HG03060 (cell line): ENCODE measurements around the gene SOX18.

Source experiments
- ATAC-seq: cut with Tn5 transposase; IDR thresholded peaks from one replicate; pipeline ENCODE4 v1.9.1; 2021; ENCODE audit warnings: low read depth, moderate number of reproducible peaks; ENCODE audit not compliant: unreplicated experiment

Gene SOX18

GRCh38 chr20:64080813-64081623 lies 31.6 kb upstream of the SOX18 start:
- ATAC-seq: no peak

- ATAC-seq: no peak
Observed at GRCh38 chr20:64080013-64080812, 30.8 kb upstream of the SOX18 start, which contains the start of gene OPRL1. OPRL1 (plus strand) TSS chr20:64080082; CDS start chr20:64092721, 12,639 bp downstream.

GRCh38 chr20:64079273-64080012 lies 30.0 kb upstream of the SOX18 start, which contains the start of gene RGS19:
RGS19 (minus strand) TSS chr20:64079518; CDS start chr20:64076886, 2,632 bp downstream.
- no peak for ATAC-seq

GRCh38 chr20:64078934-64079272 lies 29.5 kb upstream of the SOX18 start:
- ATAC-seq: no peak

GRCh38 chr20:64077876-64078551 lies 28.6 kb upstream of the SOX18 start:
- no peak for ATAC-seq

- ATAC-seq: no peak
Observed at GRCh38 chr20:64077541-64077875, 28.1 kb upstream of the SOX18 start.

- no peak for ATAC-seq
Observed at GRCh38 chr20:64077094-64077493, 27.7 kb upstream of the SOX18 start.

- no peak for ATAC-seq
Observed at GRCh38 chr20:64076061-64076997, 26.9 kb upstream of the SOX18 start.

- ATAC-seq: no peak
Observed at GRCh38 chr20:64075556-64075955, 26.1 kb upstream of the SOX18 start.

- no peak for ATAC-seq
Observed at GRCh38 chr20:64074963-64075362, 25.5 kb upstream of the SOX18 start.

- ATAC-seq: no peak
Observed at GRCh38 chr20:64074184-64074789, 24.8 kb upstream of the SOX18 start.

GRCh38 chr20:64073476-64074183 lies 24.2 kb upstream of the SOX18 start:
- no peak for ATAC-seq

- ATAC-seq: no peak
Observed at GRCh38 chr20:64072498-64073063, 23.1 kb upstream of the SOX18 start.

- no peak for ATAC-seq
Observed at GRCh38 chr20:64071341-64072332, 22.2 kb upstream of the SOX18 start.

GRCh38 chr20:64070244-64070993 lies 21.0 kb upstream of the SOX18 start:
- no peak for ATAC-seq

GRCh38 chr20:64069614-64070243 lies 20.3 kb upstream of the SOX18 start:
- ATAC-seq: no peak
